WTC11 (cell line): ENCODE results near the gene OR52I1. TPM values are rescaled to one million over a fixed set of nuclear protein-coding genes. Genes with fewer than 3 reads are reported as not detected.

ENCODE experiments used
- ATAC-seq: fragments of 200-7000 bp; cut with Tn5 transposase; 2 replicates; pipeline ENCODE4 v1.10.0; 2021; ENCODE audit warnings: mild to moderate bottlenecking, moderate library complexity
- CTCF ChIA-PET: fragments of 300-600 bp; sonication (Branson Sonifier 250); formaldehyde crosslinking; loops from one replicate; lab custom pipeline; 2021; ENCODE audit warnings: antibody characterized with exemption; lab: Charles Lee
- POLR2A ChIA-PET: fragments of 350-600 bp; sonication (Branson Sonifier 250); formaldehyde crosslinking; loops from one replicate; lab custom pipeline; 2021; ENCODE audit warnings: antibody characterized with exemption; lab: Charles Lee
- DNase-seq: peaks from one replicate; pipeline ENCODE4 v3.0.0; 2021; ENCODE audit warnings: low spot score
- H3K27ac Mint-ChIP-seq: 2 replicates; pipeline ENCODE4 v1.8.0; 2021; ENCODE audit warnings: mixed read lengths
- H3K27me3 Mint-ChIP-seq: 2 replicates; pipeline ENCODE4 v1.8.0; 2021; ENCODE audit warnings: low read depth, mild to moderate bottlenecking, moderate library complexity, mixed read lengths
- H3K36me3 Mint-ChIP-seq: 2 replicates; pipeline ENCODE4 v1.8.0; 2021; ENCODE audit warnings: mixed read lengths
- H3K4me1 Mint-ChIP-seq: 2 replicates; pipeline ENCODE4 v1.8.0; 2022; ENCODE audit warnings: mixed read lengths
- H3K4me3 Mint-ChIP-seq: 2 replicates; pipeline ENCODE4 v1.8.0; 2021; ENCODE audit warnings: mild to moderate bottlenecking, moderate library complexity, mixed read lengths
- H3K9me3 Mint-ChIP-seq: 2 replicates; pipeline ENCODE4 v1.8.0; 2021; ENCODE audit warnings: mixed read lengths
- ATF1 ChIP-seq: sonication (generic); formaldehyde crosslinking; IDR thresholded peaks from 2 replicates; pipeline ENCODE4 v1.8.1; 2023; ENCODE audit warnings: mild to moderate bottlenecking, moderate library complexity, missing genetic modification reagents
- ATF3 ChIP-seq: sonication (generic); formaldehyde crosslinking; conservative IDR thresholded peaks from 2 replicates; pipeline ENCODE4 v1.8.1; 2022; ENCODE audit warnings: mild to moderate bottlenecking, missing genetic modification reagents
- ATF6 ChIP-seq: sonication (generic); formaldehyde crosslinking; IDR thresholded peaks from 2 replicates; pipeline ENCODE4 v1.8.1; 2023; ENCODE audit warnings: mild to moderate bottlenecking, missing genetic modification reagents
- ESRRA ChIP-seq: sonication (generic); formaldehyde crosslinking; IDR thresholded peaks from 2 replicates; pipeline ENCODE4 v1.8.1; 2022; ENCODE audit warnings: mild to moderate bottlenecking, missing genetic modification reagents, borderline replicate concordance
- FOXP1 ChIP-seq: sonication (generic); formaldehyde crosslinking; IDR thresholded peaks from 2 replicates; pipeline ENCODE4 v1.8.0; 2022; ENCODE audit warnings: missing genetic modification reagents, mild to moderate bottlenecking, moderate library complexity, borderline replicate concordance
- JAZF1 ChIP-seq: fragments of 250-450 bp; sonication (Bioruptor Pico); IDR thresholded peaks from 2 replicates; pipeline ENCODE4 v1.9.0; 2021; ENCODE audit warnings: moderate library complexity, mild to moderate bottlenecking, inconsistent platforms
- MYBL2 ChIP-seq: sonication (generic); formaldehyde crosslinking; IDR thresholded peaks from 2 replicates; pipeline ENCODE4 v1.8.1; 2023; ENCODE audit warnings: mild to moderate bottlenecking, moderate library complexity, missing genetic modification reagents
- NFYB ChIP-seq: sonication (generic); formaldehyde crosslinking; conservative IDR thresholded peaks from 2 replicates; pipeline ENCODE4 v1.8.0; 2022; ENCODE audit warnings: low read depth, missing genetic modification reagents
- OVOL2 ChIP-seq: fragments of 250-450 bp; sonication (Bioruptor Pico); IDR thresholded peaks from 2 replicates; pipeline ENCODE4 v1.9.0; 2021; ENCODE audit warnings: mild to moderate bottlenecking, borderline replicate concordance
- PREB ChIP-seq: sonication (generic); formaldehyde crosslinking; IDR thresholded peaks from 2 replicates; pipeline ENCODE4 v1.8.1; 2022; ENCODE audit warnings: mild to moderate bottlenecking, missing genetic modification reagents, moderate library complexity, borderline replicate concordance
- ZNF138 ChIP-seq: sonication (generic); formaldehyde crosslinking; conservative IDR thresholded peaks from 2 replicates; pipeline ENCODE4 v1.8.1; 2022; ENCODE audit warnings: mild to moderate bottlenecking, moderate library complexity, missing genetic modification reagents
- ZNF219 ChIP-seq: sonication (generic); formaldehyde crosslinking; IDR thresholded peaks from 2 replicates; pipeline ENCODE4 v1.8.0; 2023; ENCODE audit warnings: missing genetic modification reagents, mild to moderate bottlenecking, borderline replicate concordance
- ZNF396 ChIP-seq: fragments of 250-450 bp; sonication (Bioruptor Pico); IDR thresholded peaks from 2 replicates; pipeline ENCODE4 v1.8.0; 2021; ENCODE audit warnings: mild to moderate bottlenecking, moderate library complexity, borderline replicate concordance
- ZNF423 ChIP-seq: fragments of 250-450 bp; sonication (Bioruptor Pico); IDR thresholded peaks from 2 replicates; pipeline ENCODE4 v2.1.2; 2022; ENCODE audit warnings: mild to moderate bottlenecking, moderate library complexity
- ZNF532 ChIP-seq: fragments of 250-450 bp; sonication (Bioruptor Pico); IDR thresholded peaks from 2 replicates; pipeline ENCODE4 v1.9.0; 2021; ENCODE audit warnings: mild to moderate bottlenecking, borderline replicate concordance
- total RNA-seq: library from RNA; stranded (reverse); gene quantifications from 3 replicates; pipeline ENCODE4 v1.2.3, GENCODE V29; 2021
- TF ChIP-seq, protein P1 (sequence below): sonication (generic); formaldehyde crosslinking; conservative IDR thresholded peaks from 2 replicates; pipeline ENCODE4 v1.8.1; 2023; ENCODE audit warnings: mild to moderate bottlenecking, low read depth, missing genetic modification reagents, moderate library complexity
- TF ChIP-seq, protein P2 (sequence below): sonication (generic); formaldehyde crosslinking; IDR thresholded peaks from 2 replicates; pipeline ENCODE4 v1.8.0; 2023; ENCODE audit warnings: missing genetic modification reagents
- TF ChIP-seq, protein P3 (sequence below): fragments of 250-450 bp; sonication (Bioruptor Pico); IDR thresholded peaks from 2 replicates; pipeline ENCODE4 v2.1.2; 2022; ENCODE audit warnings: mild to moderate bottlenecking, moderate library complexity
- TF ChIP-seq, protein P4 (sequence below): fragments of 250-450 bp; sonication (Bioruptor Pico); IDR thresholded peaks from 2 replicates; pipeline ENCODE4 v1.9.0; 2021; ENCODE audit warnings: mild to moderate bottlenecking

The OR52I1 gene
- total RNA-seq, 1 experiment from 2014 or later: not detected

DNA sequence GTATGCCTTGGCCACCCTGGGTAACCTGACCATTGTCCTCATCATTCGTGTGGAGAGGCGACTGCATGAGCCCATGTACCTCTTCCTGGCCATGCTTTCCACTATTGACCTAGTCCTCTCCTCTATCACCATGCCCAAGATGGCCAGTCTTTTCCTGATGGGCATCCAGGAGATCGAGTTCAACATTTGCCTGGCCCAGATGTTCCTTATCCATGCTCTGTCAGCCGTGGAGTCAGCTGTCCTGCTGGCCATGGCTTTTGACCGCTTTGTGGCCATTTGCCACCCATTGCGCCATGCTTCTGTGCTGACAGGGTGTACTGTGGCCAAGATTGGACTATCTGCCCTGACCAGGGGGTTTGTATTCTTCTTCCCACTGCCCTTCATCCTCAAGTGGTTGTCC lies 46.1 kb downstream of the OR52I1 start (continued):
- TF ChIP-seq NFYB (CRISPR knock-in tag) (no peak), PREB (CRISPR knock-in tag) (no peak), OVOL2 (CRISPR knock-in tag) (no peak), ZNF219 (CRISPR knock-in tag) (no peak), ESRRA (CRISPR knock-in tag) (no peak), ZNF396 (CRISPR knock-in tag) (no peak)
- TF ChIP-seq, protein P1, sequence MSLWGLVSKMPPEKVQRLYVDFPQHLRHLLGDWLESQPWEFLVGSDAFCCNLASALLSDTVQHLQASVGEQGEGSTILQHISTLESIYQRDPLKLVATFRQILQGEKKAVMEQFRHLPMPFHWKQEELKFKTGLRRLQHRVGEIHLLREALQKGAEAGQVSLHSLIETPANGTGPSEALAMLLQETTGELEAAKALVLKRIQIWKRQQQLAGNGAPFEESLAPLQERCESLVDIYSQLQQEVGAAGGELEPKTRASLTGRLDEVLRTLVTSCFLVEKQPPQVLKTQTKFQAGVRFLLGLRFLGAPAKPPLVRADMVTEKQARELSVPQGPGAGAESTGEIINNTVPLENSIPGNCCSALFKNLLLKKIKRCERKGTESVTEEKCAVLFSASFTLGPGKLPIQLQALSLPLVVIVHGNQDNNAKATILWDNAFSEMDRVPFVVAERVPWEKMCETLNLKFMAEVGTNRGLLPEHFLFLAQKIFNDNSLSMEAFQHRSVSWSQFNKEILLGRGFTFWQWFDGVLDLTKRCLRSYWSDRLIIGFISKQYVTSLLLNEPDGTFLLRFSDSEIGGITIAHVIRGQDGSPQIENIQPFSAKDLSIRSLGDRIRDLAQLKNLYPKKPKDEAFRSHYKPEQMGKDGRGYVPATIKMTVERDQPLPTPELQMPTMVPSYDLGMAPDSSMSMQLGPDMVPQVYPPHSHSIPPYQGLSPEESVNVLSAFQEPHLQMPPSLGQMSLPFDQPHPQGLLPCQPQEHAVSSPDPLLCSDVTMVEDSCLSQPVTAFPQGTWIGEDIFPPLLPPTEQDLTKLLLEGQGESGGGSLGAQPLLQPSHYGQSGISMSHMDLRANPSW (CRISPR knock-in tag): no peak
- TF ChIP-seq, all 79 proteins: peak for 0

- ChIA-PET POLR2A (no interaction called here), CTCF (interaction anchor here (1.4 kb wide), 1 partner anchor 15 kb away, joined by 3 read pairs; no protein-coding TSS in a partner anchor)
- no peak overlapping the region for H3K27ac Mint-ChIP-seq
- H3K9me3 Mint-ChIP-seq: peaks cover 8% of the 10 kb centered on the region; the same call in 1 of the 2 replicates
- DNase-seq (no peak), ATAC-seq (no peak)
- peaks cover 13% of the 10 kb centered on the region for H3K4me1 Mint-ChIP-seq
- no peak overlapping the region for H3K4me3 Mint-ChIP-seq
- no peaks in the 10 kb centered on the region for H3K36me3 Mint-ChIP-seq
- H3K27me3 Mint-ChIP-seq: peaks cover 3% of the 10 kb centered on the region; the same call in 1 of the 2 replicates
- TF ChIP-seq ATF1 (CRISPR knock-in tag) (no peak), OVOL2 (CRISPR knock-in tag) (no peak), JAZF1 (CRISPR knock-in tag) (no peak), FOXP1 (no peak), ESRRA (CRISPR knock-in tag) (no peak), ATF6 (CRISPR knock-in tag) (no peak), NFYB (CRISPR knock-in tag) (no peak), ZNF532 (CRISPR knock-in tag) (no peak), MYBL2 (CRISPR knock-in tag) (no peak), ATF3 (no peak), ZNF423 (no peak), ZNF138 (CRISPR knock-in tag) (no peak)
- TF ChIP-seq, protein P2, sequence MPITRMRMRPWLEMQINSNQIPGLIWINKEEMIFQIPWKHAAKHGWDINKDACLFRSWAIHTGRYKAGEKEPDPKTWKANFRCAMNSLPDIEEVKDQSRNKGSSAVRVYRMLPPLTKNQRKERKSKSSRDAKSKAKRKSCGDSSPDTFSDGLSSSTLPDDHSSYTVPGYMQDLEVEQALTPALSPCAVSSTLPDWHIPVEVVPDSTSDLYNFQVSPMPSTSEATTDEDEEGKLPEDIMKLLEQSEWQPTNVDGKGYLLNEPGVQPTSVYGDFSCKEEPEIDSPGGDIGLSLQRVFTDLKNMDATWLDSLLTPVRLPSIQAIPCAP: no peak
- TF ChIP-seq, protein P3, sequence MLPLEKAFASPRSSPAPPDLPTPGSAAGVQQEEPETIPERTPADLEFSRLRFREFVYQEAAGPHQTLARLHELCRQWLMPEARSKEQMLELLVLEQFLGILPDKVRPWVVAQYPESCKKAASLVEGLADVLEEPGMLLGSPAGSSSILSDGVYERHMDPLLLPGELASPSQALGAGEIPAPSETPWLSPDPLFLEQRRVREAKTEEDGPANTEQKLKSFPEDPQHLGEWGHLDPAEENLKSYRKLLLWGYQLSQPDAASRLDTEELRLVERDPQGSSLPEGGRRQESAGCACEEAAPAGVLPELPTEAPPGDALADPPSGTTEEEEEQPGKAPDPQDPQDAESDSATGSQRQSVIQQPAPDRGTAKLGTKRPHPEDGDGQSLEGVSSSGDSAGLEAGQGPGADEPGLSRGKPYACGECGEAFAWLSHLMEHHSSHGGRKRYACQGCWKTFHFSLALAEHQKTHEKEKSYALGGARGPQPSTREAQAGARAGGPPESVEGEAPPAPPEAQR (CRISPR knock-in tag): no peak
- TF ChIP-seq, protein P4, sequence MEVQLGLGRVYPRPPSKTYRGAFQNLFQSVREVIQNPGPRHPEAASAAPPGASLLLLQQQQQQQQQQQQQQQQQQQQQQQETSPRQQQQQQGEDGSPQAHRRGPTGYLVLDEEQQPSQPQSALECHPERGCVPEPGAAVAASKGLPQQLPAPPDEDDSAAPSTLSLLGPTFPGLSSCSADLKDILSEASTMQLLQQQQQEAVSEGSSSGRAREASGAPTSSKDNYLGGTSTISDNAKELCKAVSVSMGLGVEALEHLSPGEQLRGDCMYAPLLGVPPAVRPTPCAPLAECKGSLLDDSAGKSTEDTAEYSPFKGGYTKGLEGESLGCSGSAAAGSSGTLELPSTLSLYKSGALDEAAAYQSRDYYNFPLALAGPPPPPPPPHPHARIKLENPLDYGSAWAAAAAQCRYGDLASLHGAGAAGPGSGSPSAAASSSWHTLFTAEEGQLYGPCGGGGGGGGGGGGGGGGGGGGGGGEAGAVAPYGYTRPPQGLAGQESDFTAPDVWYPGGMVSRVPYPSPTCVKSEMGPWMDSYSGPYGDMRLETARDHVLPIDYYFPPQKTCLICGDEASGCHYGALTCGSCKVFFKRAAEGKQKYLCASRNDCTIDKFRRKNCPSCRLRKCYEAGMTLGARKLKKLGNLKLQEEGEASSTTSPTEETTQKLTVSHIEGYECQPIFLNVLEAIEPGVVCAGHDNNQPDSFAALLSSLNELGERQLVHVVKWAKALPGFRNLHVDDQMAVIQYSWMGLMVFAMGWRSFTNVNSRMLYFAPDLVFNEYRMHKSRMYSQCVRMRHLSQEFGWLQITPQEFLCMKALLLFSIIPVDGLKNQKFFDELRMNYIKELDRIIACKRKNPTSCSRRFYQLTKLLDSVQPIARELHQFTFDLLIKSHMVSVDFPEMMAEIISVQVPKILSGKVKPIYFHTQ (CRISPR knock-in tag): no peak
These were observed 47.7 kb downstream of the OR52I1 start for GRCh38 chr11:4641501-4641900.
